Liver (tissue), 9 donors: ENCODE measurements around the gene KNTC1. TPM values are rescaled to one million over a fixed set of nuclear protein-coding genes. Genes with fewer than 3 reads are reported as not detected.
"Not testable (repeated sequence)": the region's sequence is repeated elsewhere in the genome, so short reads cannot be mapped to it uniquely, and the experiment has no call there.

ENCODE experiments used
- DNase-seq: peaks from one replicate; pipeline ENCODE4 v3.0.0-alpha.2; 2017; ENCODE audit warnings: low spot score
- H3K27ac ChIP-seq, 2 donors: one replicate each; pipeline ENCODE4 v1.7.0; 2013; ENCODE audit warnings: inconsistent platforms in 2 of 2, low read length in 2 of 2, control low read depth in 1 of 2, low read depth in 1 of 2, mild to moderate bottlenecking in 1 of 2
- H3K27me3 ChIP-seq, 4 donors: one replicate each; pipeline versions ENCODE4 v1.6.1 to v1.7.0; 2013; ENCODE audit warnings: low read length in 3 of 4, inconsistent platforms in 1 of 4, mild to moderate bottlenecking in 1 of 4, moderate library complexity in 1 of 4; ENCODE audit not compliant: control insufficient read depth in 4 of 4, insufficient read depth in 4 of 4
- H3K36me3 ChIP-seq, 4 donors: one replicate each; pipeline versions ENCODE4 v1.6.1 to v1.7.0; 2013; ENCODE audit warnings: low read length in 3 of 4, mild to moderate bottlenecking in 3 of 4, low read depth in 1 of 4, moderate library complexity in 1 of 4; ENCODE audit not compliant: control insufficient read depth in 4 of 4, insufficient read depth in 3 of 4
- H3K4me1 ChIP-seq, 4 donors: one replicate each; pipeline versions ENCODE4 v1.6.1 to v1.7.0; 2013; ENCODE audit warnings: low read length in 3 of 4, mild to moderate bottlenecking in 3 of 4, moderate library complexity in 1 of 4; ENCODE audit not compliant: control insufficient read depth in 4 of 4, insufficient read depth in 4 of 4
- H3K4me3 ChIP-seq, 3 donors: one replicate each; pipeline versions ENCODE4 v1.6.1 to v1.7.0; 2013; ENCODE audit warnings: low read length in 3 of 3, control low read depth in 1 of 3, low read depth in 1 of 3, mild to moderate bottlenecking in 1 of 3
- H3K9ac ChIP-seq, 2 donors: one replicate each; pipeline ENCODE4 v1.7.0; 2013; ENCODE audit warnings: low read length in 2 of 2, mild to moderate bottlenecking in 2 of 2, moderate library complexity in 2 of 2, control low read depth in 1 of 2, low read depth in 1 of 2
- H3K9me3 ChIP-seq, 4 donors: one replicate each; pipeline versions ENCODE4 v1.6.1 to v1.7.0; 2013; ENCODE audit warnings: low read length in 3 of 4; ENCODE audit not compliant: control insufficient read depth in 4 of 4
- EGR1 ChIP-seq, 2 donors: IDR thresholded peaks; 2 replicates each; pipeline ENCODE4 v1.6.1; 2016 to 2018; ENCODE audit warnings: antibody characterized with exemption in 2 of 2, low read depth in 2 of 2
- GABPA ChIP-seq, 2 donors: IDR thresholded peaks in 1 of 2; conservative IDR thresholded peaks in 1 of 2; 2 replicates each; pipeline ENCODE4 v1.6.1; 2016; ENCODE audit warnings: antibody characterized with exemption in 2 of 2, mild to moderate bottlenecking in 1 of 2, moderate library complexity in 1 of 2
- HNF4G ChIP-seq: IDR thresholded peaks from 2 replicates; pipeline ENCODE4 v1.6.1; 2016; ENCODE audit warnings: antibody characterized with exemption
- JUND ChIP-seq, 2 donors: IDR thresholded peaks; 2 replicates each; pipeline ENCODE4 v1.6.1; 2016; ENCODE audit warnings: antibody characterized with exemption in 2 of 2
- NR2F2 ChIP-seq: IDR thresholded peaks from 2 replicates; pipeline ENCODE4 v1.6.1; 2016; ENCODE audit warnings: antibody characterized with exemption
- RAD21 ChIP-seq, 2 donors: IDR thresholded peaks; 2 replicates each; pipeline ENCODE4 v1.6.1; 2016; ENCODE audit warnings: antibody characterized with exemption in 2 of 2, mild to moderate bottlenecking in 2 of 2
- TAF1 ChIP-seq: conservative IDR thresholded peaks from 2 replicates; pipeline ENCODE4 v1.6.1; 2016; ENCODE audit warnings: antibody characterized with exemption, mild to moderate bottlenecking
- YY1 ChIP-seq: IDR thresholded peaks from 2 replicates; pipeline ENCODE4 v1.6.1; 2016; ENCODE audit warnings: antibody characterized with exemption, mild to moderate bottlenecking
- WGBS: extraction: QIAGEN DNeasy Blood & Tissue Kit; methylation state at CpG from one replicate; pipeline ENCODE4 v1.1.7; 2013; 5-methylcytosine and 5-hydroxymethylcytosine counted together
- polyA plus RNA-seq, 2 donors: library from polyadenylated mRNA; stranded (reverse) in 1 of 2; unstranded in 1 of 2; fragments of 200-250 nt in 1 of 2; fragments of >200 nt in 1 of 2; fragmentation: Nextera tagmentation in 1 of 2; extraction: Ambion mirVana in 1 of 2; gene quantifications; one replicate each; pipeline versions ENCODE4 v1.2.1 to v1.2.3, GENCODE V29; 2013 to 2015
- total RNA-seq, 2 donors: library from RNA; depleted of rRNA; stranded (reverse); fragments of >200 nt; gene quantifications; one replicate each; pipeline ENCODE4 v1.2.3, GENCODE V29; 2014
- TF ChIP-seq, protein P1 (sequence below): IDR thresholded peaks from 2 replicates; pipeline ENCODE4 v1.6.1; 2016; ENCODE audit warnings: antibody characterized with exemption, mild to moderate bottlenecking
- TF ChIP-seq, protein P2 (sequence below): IDR thresholded peaks from 2 replicates; pipeline ENCODE4 v1.6.1; 2016; ENCODE audit warnings: antibody characterized with exemption
- TF ChIP-seq, protein P3 (sequence below): fragments of 150-350 bp; IDR thresholded peaks from 2 replicates; pipeline ENCODE4 v1.5.1; 2017; ENCODE audit warnings: improper control_type of control experiment, low read depth, low read length; ENCODE audit not compliant: missing input control
- donor health status: healthy.
- donor health status: healthy.
- donor health status: healthy.
- donor health status: healthy.
- donor health status: healthy.

Gene KNTC1
- total and polyA plus RNA-seq, 4 donors, result 1.3 to 34.7 (median 4.0) TPM

GRCh38 chr12:122508163-122508562 lies 18.9 kb upstream of the KNTC1 start:
- TF ChIP-seq, protein P1, sequence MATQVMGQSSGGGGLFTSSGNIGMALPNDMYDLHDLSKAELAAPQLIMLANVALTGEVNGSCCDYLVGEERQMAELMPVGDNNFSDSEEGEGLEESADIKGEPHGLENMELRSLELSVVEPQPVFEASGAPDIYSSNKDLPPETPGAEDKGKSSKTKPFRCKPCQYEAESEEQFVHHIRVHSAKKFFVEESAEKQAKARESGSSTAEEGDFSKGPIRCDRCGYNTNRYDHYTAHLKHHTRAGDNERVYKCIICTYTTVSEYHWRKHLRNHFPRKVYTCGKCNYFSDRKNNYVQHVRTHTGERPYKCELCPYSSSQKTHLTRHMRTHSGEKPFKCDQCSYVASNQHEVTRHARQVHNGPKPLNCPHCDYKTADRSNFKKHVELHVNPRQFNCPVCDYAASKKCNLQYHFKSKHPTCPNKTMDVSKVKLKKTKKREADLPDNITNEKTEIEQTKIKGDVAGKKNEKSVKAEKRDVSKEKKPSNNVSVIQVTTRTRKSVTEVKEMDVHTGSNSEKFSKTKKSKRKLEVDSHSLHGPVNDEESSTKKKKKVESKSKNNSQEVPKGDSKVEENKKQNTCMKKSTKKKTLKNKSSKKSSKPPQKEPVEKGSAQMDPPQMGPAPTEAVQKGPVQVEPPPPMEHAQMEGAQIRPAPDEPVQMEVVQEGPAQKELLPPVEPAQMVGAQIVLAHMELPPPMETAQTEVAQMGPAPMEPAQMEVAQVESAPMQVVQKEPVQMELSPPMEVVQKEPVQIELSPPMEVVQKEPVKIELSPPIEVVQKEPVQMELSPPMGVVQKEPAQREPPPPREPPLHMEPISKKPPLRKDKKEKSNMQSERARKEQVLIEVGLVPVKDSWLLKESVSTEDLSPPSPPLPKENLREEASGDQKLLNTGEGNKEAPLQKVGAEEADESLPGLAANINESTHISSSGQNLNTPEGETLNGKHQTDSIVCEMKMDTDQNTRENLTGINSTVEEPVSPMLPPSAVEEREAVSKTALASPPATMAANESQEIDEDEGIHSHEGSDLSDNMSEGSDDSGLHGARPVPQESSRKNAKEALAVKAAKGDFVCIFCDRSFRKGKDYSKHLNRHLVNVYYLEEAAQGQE, result no peak
- TF ChIP-seq HNF4G (no peak), JUND (IDR thresholded peaks at IDR 0.05) (no peak)
- H3K36me3 ChIP-seq, result peaks cover 35 to 95% (median 82%) of the 10 kb centered on the region in 4 donors
- no peak overlapping the region for H3K9ac ChIP-seq
- 95% methylated on average over 5 of the region's 5 CpGs for WGBS
- H3K4me1 ChIP-seq, result no peaks in the 10 kb centered on the region
- no peak overlapping the region for H3K4me3 ChIP-seq
- no peak overlapping the region for H3K27ac ChIP-seq
- H3K9me3 ChIP-seq, result no peaks in the 10 kb centered on the region
- no peaks in the 10 kb centered on the region for H3K27me3 ChIP-seq
- no peak for DNase-seq

DNA sequence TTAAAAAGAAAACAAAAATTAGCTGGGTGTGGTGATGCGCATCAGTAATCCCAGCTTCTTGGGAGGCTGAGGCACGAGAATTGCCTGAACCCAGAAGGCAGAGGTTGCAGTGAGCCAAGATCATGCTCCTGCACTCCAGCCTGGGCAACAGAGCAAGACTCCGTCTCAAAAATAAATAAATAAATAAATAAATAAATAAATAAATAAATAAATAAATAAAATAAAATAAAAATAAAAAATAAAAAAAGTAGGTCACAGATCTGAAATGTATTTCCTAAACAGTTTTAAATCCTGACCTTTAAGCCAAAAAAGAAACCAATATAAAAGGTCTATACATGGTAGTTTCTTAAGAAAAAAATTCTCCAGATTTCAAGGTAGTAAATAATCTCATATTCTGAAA lies 14.0 kb upstream of the KNTC1 start:
- DNase-seq, H3K9me3 ChIP-seq, H3K27me3 ChIP-seq, H3K9ac ChIP-seq, H3K27ac ChIP-seq, H3K4me3 ChIP-seq, H3K4me1 ChIP-seq: not testable (repeated sequence)
- peaks cover 26 to 93% (median 87%) of the 10 kb centered on the region in 4 donors for H3K36me3 ChIP-seq
- WGBS, result 91% methylated on average over 3 of the region's 3 CpGs

DNA sequence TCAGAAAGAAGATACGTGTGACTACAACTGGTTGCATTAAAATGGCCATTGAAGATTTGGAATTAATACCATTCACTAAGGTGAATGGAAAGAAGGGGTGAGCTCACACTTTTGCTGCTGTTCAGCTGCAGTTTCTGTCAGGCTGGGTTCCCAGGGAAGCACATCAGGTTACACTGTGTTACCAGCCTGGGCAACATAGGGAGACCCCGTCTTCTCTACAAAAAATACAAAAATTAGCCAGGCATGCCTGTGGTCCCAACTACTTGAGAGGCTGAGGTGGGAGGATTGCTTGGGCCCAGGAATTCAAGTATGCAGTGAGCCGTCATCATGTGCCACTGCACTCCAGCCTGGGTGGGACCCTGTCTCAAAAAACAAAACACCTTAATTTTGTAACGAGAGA lies 13.4 kb upstream of the KNTC1 start:
- H3K9me3 ChIP-seq, result no peaks in the 10 kb centered on the region
- H3K27ac ChIP-seq, result no peak overlapping the region

More for the DNA sequence above, 13.4 kb upstream of the KNTC1 start:
- Histone ChIP-seq H3K27me3 (no peaks in the 10 kb centered on the region), H3K4me3 (no peak overlapping the region), H3K4me1 (no peaks in the 10 kb centered on the region), H3K9ac (no peak overlapping the region), H3K36me3 (peaks cover 24 to 91% (median 85%) of the 10 kb centered on the region in 4 donors)
- DNase-seq, result no peak
- no peak for TF ChIP-seq EGR1 (IDR thresholded peaks at IDR 0.05; ENCODE audit: low read depth in 2 of 2)
- TF ChIP-seq, protein P2, sequence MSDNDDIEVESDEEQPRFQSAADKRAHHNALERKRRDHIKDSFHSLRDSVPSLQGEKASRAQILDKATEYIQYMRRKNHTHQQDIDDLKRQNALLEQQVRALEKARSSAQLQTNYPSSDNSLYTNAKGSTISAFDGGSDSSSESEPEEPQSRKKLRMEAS, result no peak
- no peak for TF ChIP-seq TAF1
- TF ChIP-seq YY1, result no peak
- TF ChIP-seq GABPA (IDR thresholded peaks at IDR 0.05 in 1 of 2, conservative IDR thresholded peaks at IDR 0.05 in 1 of 2), result no peak
- TF ChIP-seq NR2F2, result no peak
- TF ChIP-seq RAD21 (IDR thresholded peaks at IDR 0.05), result no peak
- TF ChIP-seq, protein P3, sequence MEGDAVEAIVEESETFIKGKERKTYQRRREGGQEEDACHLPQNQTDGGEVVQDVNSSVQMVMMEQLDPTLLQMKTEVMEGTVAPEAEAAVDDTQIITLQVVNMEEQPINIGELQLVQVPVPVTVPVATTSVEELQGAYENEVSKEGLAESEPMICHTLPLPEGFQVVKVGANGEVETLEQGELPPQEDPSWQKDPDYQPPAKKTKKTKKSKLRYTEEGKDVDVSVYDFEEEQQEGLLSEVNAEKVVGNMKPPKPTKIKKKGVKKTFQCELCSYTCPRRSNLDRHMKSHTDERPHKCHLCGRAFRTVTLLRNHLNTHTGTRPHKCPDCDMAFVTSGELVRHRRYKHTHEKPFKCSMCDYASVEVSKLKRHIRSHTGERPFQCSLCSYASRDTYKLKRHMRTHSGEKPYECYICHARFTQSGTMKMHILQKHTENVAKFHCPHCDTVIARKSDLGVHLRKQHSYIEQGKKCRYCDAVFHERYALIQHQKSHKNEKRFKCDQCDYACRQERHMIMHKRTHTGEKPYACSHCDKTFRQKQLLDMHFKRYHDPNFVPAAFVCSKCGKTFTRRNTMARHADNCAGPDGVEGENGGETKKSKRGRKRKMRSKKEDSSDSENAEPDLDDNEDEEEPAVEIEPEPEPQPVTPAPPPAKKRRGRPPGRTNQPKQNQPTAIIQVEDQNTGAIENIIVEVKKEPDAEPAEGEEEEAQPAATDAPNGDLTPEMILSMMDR, result no peak
- 93% methylated on average over 4 of the region's 4 CpGs for WGBS
